ENCODE data around the gene HSD17B2.
"Not testable (repeated sequence)": the region's sequence is repeated elsewhere in the genome, so short reads cannot be mapped to it uniquely, and the experiment has no call there.

HSD17B2 gene

DNA sequence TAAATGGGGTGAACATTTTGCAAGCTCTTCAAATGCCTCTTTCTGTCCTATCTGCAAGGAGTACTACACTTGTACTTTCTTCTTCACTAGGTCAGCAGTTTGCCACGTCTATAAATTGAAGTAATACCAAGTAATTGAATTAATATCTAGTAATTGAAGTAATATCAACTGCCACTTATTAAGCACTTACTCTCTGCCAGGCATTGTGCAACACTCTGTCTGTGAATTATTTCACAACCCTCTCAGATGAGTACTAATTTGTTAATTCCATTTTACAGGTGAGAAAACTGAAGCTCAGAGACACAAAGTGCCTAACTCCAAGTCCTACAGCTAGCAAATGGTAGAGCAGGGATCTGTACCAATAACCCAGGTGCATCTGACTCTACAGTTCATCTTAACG, 27.9 kb upstream of the HSD17B2 start:
- no peak for TF ChIP-seq CTCF (IDR thresholded peaks at IDR 0.05; ENCODE audit: insufficient read depth, missing control alignments)
- DNase-seq (ENCODE audit: insufficient read length, low spot score) (no peak), FAIRE-seq (no peak)

- TF ChIP-seq CTCF (IDR thresholded peaks at IDR 0.05; ENCODE audit: insufficient read depth, missing control alignments): no peak
- no peak for FAIRE-seq
- DNase-seq (ENCODE audit: insufficient read length, low spot score): no peak
These were observed 26.0 kb upstream of the HSD17B2 start for GRCh38 chr16:82008957-82009592.

- FAIRE-seq; DNase-seq (ENCODE audit: insufficient read length, low spot score): not testable (repeated sequence)
These were observed 25.3 kb upstream of the HSD17B2 start for GRCh38 chr16:82009789-82010188.

- FAIRE-seq: no peak
- TF ChIP-seq CTCF (IDR thresholded peaks at IDR 0.05; ENCODE audit: insufficient read depth, missing control alignments): no peak
- DNase-seq (ENCODE audit: insufficient read length, low spot score): no peak
These were observed 24.4 kb upstream of the HSD17B2 start for GRCh38 chr16:82010649-82011048.

DNA sequence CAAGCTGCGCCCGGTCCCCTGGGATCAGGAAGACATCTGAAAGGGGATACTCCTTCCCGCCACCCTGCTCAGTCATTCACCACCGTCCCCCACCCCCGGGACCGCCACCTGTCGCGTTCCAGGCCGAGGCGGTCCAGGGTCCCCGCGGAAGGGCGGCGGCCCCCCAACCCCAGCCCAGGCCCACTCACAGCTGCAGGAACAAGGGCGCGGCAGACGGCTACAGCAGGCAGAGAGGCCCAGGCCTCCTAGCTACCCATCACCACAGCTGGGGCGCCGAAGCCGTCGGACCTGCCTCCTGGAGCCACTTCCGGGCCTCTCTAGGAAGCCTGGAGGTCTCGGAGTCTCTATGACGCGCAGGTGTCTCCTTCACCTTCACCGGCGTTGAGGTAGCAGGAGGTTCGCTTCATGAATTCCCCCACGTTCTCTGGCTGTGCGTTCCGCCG, 23.8 kb upstream of the HSD17B2 start, which contains the start of gene SDR42E1:
Gene SDR42E1 (minus strand): TSS at position 272 of the 443 bp plus-strand sequence. CDS start 10,612 bp downstream, outside the sequence.
- DNase-seq (ENCODE audit: insufficient read length, low spot score) (no peak), FAIRE-seq (no peak)
- TF ChIP-seq CTCF (IDR thresholded peaks at IDR 0.05; ENCODE audit: insufficient read depth, missing control alignments): no peak

GRCh38 chr16:82013139-82013538, 21.9 kb upstream of the HSD17B2 start:
- TF ChIP-seq CTCF (IDR thresholded peaks at IDR 0.05; ENCODE audit: insufficient read depth, missing control alignments): no peak
- DNase-seq (ENCODE audit: insufficient read length, low spot score) (no peak), FAIRE-seq (no peak)

- DNase-seq (ENCODE audit: insufficient read length, low spot score): no peak
- no peak for TF ChIP-seq CTCF (IDR thresholded peaks at IDR 0.05; ENCODE audit: insufficient read depth, missing control alignments)
- FAIRE-seq: no peak
These were observed 18.8 kb upstream of the HSD17B2 start for GRCh38 chr16:82016263-82016662.
